HCT116 (cell line): ENCODE data around the gene SCTR. TPM values are rescaled to one million over a fixed set of nuclear protein-coding genes. Genes with fewer than 3 reads are reported as not detected.

ENCODE experiments used
- ATAC-seq: fragments of 200-7000 bp; cut with Tn5 transposase; 2 replicates; pipeline ENCODE4 v1.9.1; 2020; ENCODE audit warnings: mild to moderate bottlenecking, moderate library complexity
- BruUV-seq: library from RNA; stranded (reverse); fragments of 400-500 nt; replicated peaks from 2 replicates; lab custom pipeline; 2021; lab: Mats Ljungman, UMichigan
- CTCF ChIA-PET: fragments of 300-600 bp; sonication (Branson Sonifier 250); formaldehyde crosslinking; loops from one replicate; lab custom pipeline; 2021; ENCODE audit warnings: antibody characterized with exemption; lab: Charles Lee
- POLR2A ChIA-PET: fragments of 300-600, 350-600 bp; sonication (Branson Sonifier 250); formaldehyde crosslinking; loops from one replicate; lab custom pipeline; 2021; ENCODE audit warnings: antibody characterized with exemption; lab: Charles Lee
- RAD21 ChIA-PET, 2 experiments: fragments of 300-600 bp; sonication (Branson Sonifier 250); formaldehyde crosslinking; loops; one replicate each; lab custom pipeline; 2023; ENCODE audit warnings: low total read pairs in 2 of 2; ENCODE audit not compliant: uncharacterized antibody in 2 of 2, unreplicated experiment in 2 of 2, low non-redundant PET in 1 of 2; lab: Charles Lee
- DNase-seq: peaks from one replicate; pipeline ENCODE4 v3.0.0-alpha.2; 2010; ENCODE audit warnings: low read depth, low spot score
- H2AFZ ChIP-seq: fragments of 200-600 bp; shearing (Covaris generic), sonication (generic); 2 replicates; pipeline ENCODE4 v1.6.1; 2017; ENCODE audit warnings: low read depth, mixed run types, mixed read lengths, antibody characterized with exemption, low read length; ENCODE audit not compliant: poor library complexity, severe bottlenecking
- H3K27ac ChIP-seq: 2 replicates; pipeline ENCODE4 v1.5.1; 2012; ENCODE audit warnings: low read depth, low read length
- H3K27me3 ChIP-seq: fragments of 200-600 bp; sonication (generic); 2 replicates; pipeline ENCODE4 v1.6.1; 2016; ENCODE audit warnings: mixed run types, low read length, mixed read lengths; ENCODE audit not compliant: insufficient read depth
- H3K36me3 ChIP-seq, 2 experiments: fragments of 200-500 bp in 1 of 2; fragments of 200-600 bp in 1 of 2; sonication (Bioruptor generic) in 1 of 2; sonication (generic) in 1 of 2; 2 replicates each; pipeline versions ENCODE4 v1.5.1 to v1.6.1; 2014 to 2016; ENCODE audit warnings: low read length in 2 of 2, inconsistent platforms in 1 of 2, mixed read lengths in 1 of 2, mixed run types in 1 of 2; ENCODE audit not compliant: insufficient read depth in 2 of 2, control insufficient read depth in 1 of 2
- H3K4me1 ChIP-seq, 2 experiments: fragments of 200-600 bp in 1 of 2; sonication (generic) in 1 of 2; 2 replicates each; pipeline versions ENCODE4 v1.5.1 to v1.6.1; 2012 to 2017; ENCODE audit warnings: low read length in 2 of 2, inconsistent platforms in 1 of 2, mild to moderate bottlenecking in 1 of 2, mixed read lengths in 1 of 2, mixed run types in 1 of 2, moderate library complexity in 1 of 2; ENCODE audit not compliant: insufficient read depth in 2 of 2, control insufficient read depth in 1 of 2
- H3K4me2 ChIP-seq: fragments of 200-600 bp; sonication (generic); 2 replicates; pipeline ENCODE4 v1.6.1; 2017; ENCODE audit warnings: mixed run types, low read length, mixed read lengths
- H3K4me3 ChIP-seq, 2 experiments: fragments of 200-600 bp in 1 of 2; sonication (generic) in 1 of 2; replicated peaks in 1 of 2; 2 replicates each; pipeline ENCODE4 v1.5.1; 2011 to 2016; ENCODE audit warnings: low read length in 2 of 2, control low read depth in 1 of 2, low read depth in 1 of 2, mild to moderate bottlenecking in 1 of 2, mixed read lengths in 1 of 2, mixed run types in 1 of 2
- H3K79me2 ChIP-seq: fragments of 200-600 bp; sonication (generic); 2 replicates; pipeline ENCODE4 v1.6.1; 2017; ENCODE audit warnings: mild to moderate bottlenecking, mixed run types, low read length, moderate library complexity, mixed read lengths; ENCODE audit not compliant: insufficient read depth
- H3K9ac ChIP-seq: fragments of 200-600 bp; sonication (generic); 2 replicates; pipeline ENCODE4 v1.6.1; 2016; ENCODE audit warnings: low read length, mixed read lengths
- H3K9me2 ChIP-seq: fragments of 200-600 bp; sonication (generic), shearing (Covaris generic); 2 replicates; pipeline ENCODE4 v1.6.1; 2017; ENCODE audit warnings: mixed run types, mild to moderate bottlenecking, moderate library complexity; ENCODE audit not compliant: insufficient read depth
- H3K9me3 ChIP-seq, 2 experiments: fragments of 200-500 bp in 1 of 2; fragments of 200-600 bp in 1 of 2; sonication (Bioruptor generic) in 1 of 2; sonication (generic) in 1 of 2; 2 replicates each; pipeline ENCODE4 v1.6.1; 2014 to 2017; ENCODE audit warnings: low read length in 2 of 2, mixed read lengths in 2 of 2, inconsistent platforms in 1 of 2, low read depth in 1 of 2, mild to moderate bottlenecking in 1 of 2, mixed run types in 1 of 2, moderate library complexity in 1 of 2; ENCODE audit not compliant: control insufficient read depth in 1 of 2, insufficient read depth in 1 of 2
- H4K20me1 ChIP-seq: fragments of 200-600 bp; sonication (generic), shearing (Covaris generic); 2 replicates; pipeline ENCODE4 v1.6.1; 2017; ENCODE audit warnings: mixed run types, mild to moderate bottlenecking, moderate library complexity; ENCODE audit not compliant: insufficient read depth
- ATF3 ChIP-seq: IDR thresholded peaks from 2 replicates; pipeline ENCODE4 v1.6.1; 2012
- CBX3 ChIP-seq: IDR thresholded peaks from 2 replicates; pipeline ENCODE4 v1.6.1; 2012; ENCODE audit warnings: low read depth
- CEBPB ChIP-seq: IDR thresholded peaks from 2 replicates; pipeline ENCODE4 v1.6.1; 2012; ENCODE audit warnings: low read depth
- EGR1 ChIP-seq: IDR thresholded peaks from 2 replicates; pipeline ENCODE4 v1.6.1; 2012; ENCODE audit warnings: low read depth
- ELF1 ChIP-seq: IDR thresholded peaks from 2 replicates; pipeline ENCODE4 v1.6.1; 2012; ENCODE audit warnings: low read depth, borderline replicate concordance
- EZH2 ChIP-seq: fragments of 200-600 bp; sonication (generic); IDR thresholded peaks from 2 replicates; pipeline ENCODE4 v1.6.1; 2017; ENCODE audit warnings: antibody characterized with exemption, mixed run types
- FOSL1 ChIP-seq: IDR thresholded peaks from 2 replicates; pipeline ENCODE4 v1.6.1; 2012; ENCODE audit warnings: low read depth
- JUND ChIP-seq: IDR thresholded peaks from 2 replicates; pipeline ENCODE4 v1.6.1; 2012
- MAX ChIP-seq: IDR thresholded peaks from 2 replicates; pipeline ENCODE4 v1.6.1; 2012
- POLR2A ChIP-seq: IDR thresholded peaks from 2 replicates; pipeline ENCODE4 v1.7.0; 2011; ENCODE audit warnings: borderline replicate concordance; ENCODE audit not compliant: insufficient read depth, insufficient read length; ENCODE audit errors: extremely low read depth
- POLR2AphosphoS5 ChIP-seq: IDR thresholded peaks from 2 replicates; pipeline ENCODE4 v1.6.1; 2011; ENCODE audit warnings: mild to moderate bottlenecking, low read depth, low read length, moderate library complexity
- RAD21 ChIP-seq: IDR thresholded peaks from 2 replicates; pipeline ENCODE4 v1.6.1; 2012; ENCODE audit warnings: low read depth, mild to moderate bottlenecking
- REST ChIP-seq: IDR thresholded peaks from 2 replicates; pipeline ENCODE4 v1.6.1; 2012; ENCODE audit warnings: low read depth
- SIN3A ChIP-seq: IDR thresholded peaks from 2 replicates; pipeline ENCODE4 v1.6.1; 2012; ENCODE audit warnings: low read depth
- SP1 ChIP-seq: IDR thresholded peaks from 2 replicates; pipeline ENCODE4 v1.6.1; 2012; ENCODE audit warnings: low read depth
- SRF ChIP-seq: IDR thresholded peaks from 2 replicates; pipeline ENCODE4 v1.6.1; 2012; ENCODE audit warnings: low read depth
- TCF7L2 ChIP-seq: IDR thresholded peaks from 2 replicates; pipeline ENCODE4 v1.7.0; 2011; ENCODE audit warnings: borderline replicate concordance, inconsistent platforms; ENCODE audit not compliant: insufficient read depth, insufficient read length; ENCODE audit errors: extremely low read depth
- ZFX ChIP-seq: fragments of 450-650 bp; IDR thresholded peaks from 2 replicates; pipeline ENCODE4 v1.6.1; 2017
- ZNF274 ChIP-seq: fragments of 200-500 bp; sonication (Bioruptor generic); IDR thresholded peaks from 2 replicates; pipeline ENCODE4 v1.6.1; 2014; ENCODE audit warnings: mild to moderate bottlenecking, low read depth, low read length, inconsistent platforms
- intact Hi-C: fragments of 100-400 bp; cut with micrococcal nuclease; formaldehyde crosslinking; loops from 2 replicates; pipeline ENCODE4 v1.10.0; 2022
- total RNA-seq: library from RNA; stranded (reverse); gene quantifications from one replicate; pipeline ENCODE4 v1.2.1, GENCODE V29; 2021; ENCODE audit not compliant: unreplicated experiment

The SCTR gene
- total RNA-seq, 1 experiment from 2014 or later: not detected

GRCh38 chr2:119448427-119449141, 75.7 kb downstream of the SCTR start:
- no peaks in the 10 kb centered on the region for H3K27me3 ChIP-seq
- POLR2A ChIA-PET: no interaction called here
- RAD21 ChIA-PET: no interaction called here
- no peaks in the 10 kb centered on the region for H3K79me2 ChIP-seq
- H3K9me2 ChIP-seq: no peaks in the 10 kb centered on the region
- intact Hi-C loops: no loop called here
- DNase-seq (no peak), ATAC-seq (no peak)
- no peaks in the 10 kb centered on the region for H4K20me1 ChIP-seq
- no peak for TF ChIP-seq ELF1
- no peak for TF ChIP-seq ATF3
- no peak for TF ChIP-seq SP1
- no peak for TF ChIP-seq EGR1
- no TSS peak for BruUV-seq
- H3K36me3 ChIP-seq: no peaks in the 10 kb centered on the region
- no peaks in the 10 kb centered on the region for H3K9me3 ChIP-seq
- CTCF ChIA-PET: no interaction called here
- H3K27ac ChIP-seq: no peak overlapping the region
- H3K9ac ChIP-seq: no peak overlapping the region
- H2AFZ ChIP-seq: no peak overlapping the region
- H3K4me1 ChIP-seq: no peaks in the 10 kb centered on the region
- H3K4me2 ChIP-seq: no peak overlapping the region
- no peak overlapping the region for H3K4me3 ChIP-seq

- CTCF ChIA-PET: no interaction called here
- Histone ChIP-seq H3K9ac (no peak overlapping the region), H3K27ac (no peak overlapping the region), H3K9me2 (no peaks in the 10 kb centered on the region), H3K79me2 (no peaks in the 10 kb centered on the region), H3K4me3 (no peak overlapping the region), H3K4me2 (no peak overlapping the region), H3K27me3 (no peaks in the 10 kb centered on the region), H3K36me3 (no peaks in the 10 kb centered on the region), H2AFZ (no peak overlapping the region), H3K4me1 (no peaks in the 10 kb centered on the region), H3K9me3 (no peaks in the 10 kb centered on the region), H4K20me1 (no peaks in the 10 kb centered on the region)
- no TSS peak for BruUV-seq
- ATAC-seq (no peak), DNase-seq (no peak)
- POLR2A ChIA-PET: no interaction called here
- RAD21 ChIA-PET: no interaction called here
- no peak for TF ChIP-seq JUND
- no peak for TF ChIP-seq ATF3
- TF ChIP-seq ZNF274: no peak
- TF ChIP-seq SRF: no peak
- TF ChIP-seq POLR2AphosphoS5: no peak
- TF ChIP-seq ZFX: no peak
- no peak for TF ChIP-seq POLR2A
- no peak for TF ChIP-seq REST
- no peak for TF ChIP-seq EZH2
- no peak for TF ChIP-seq FOSL1
- no peak for TF ChIP-seq RAD21
- TF ChIP-seq EGR1: no peak
- no peak for TF ChIP-seq SP1
- no peak for TF ChIP-seq SIN3A
- TF ChIP-seq MAX: no peak
- no peak for TF ChIP-seq TCF7L2
- no peak for TF ChIP-seq CEBPB
- TF ChIP-seq CBX3: no peak
- intact Hi-C loops: no loop called here
Measured at GRCh38 chr2:119446037-119446436, 78.2 kb downstream of the SCTR start.
